Kidney (tissue), 11 donors: ENCODE measurements around the gene UPK3BL2. TPM values are rescaled to one million over a fixed set of nuclear protein-coding genes. Genes with fewer than 3 reads are reported as not detected.
A peak's percentile ranks its signal among the peaks of the same experiment; 100 is the strongest.
"Not testable (repeated sequence)": the region's sequence is repeated elsewhere in the genome, so short reads cannot be mapped to it uniquely, and the experiment has no call there.

ENCODE experiments used
- DNase-seq, 5 donors: peaks; one replicate each; pipeline ENCODE4 v3.0.0-alpha.2; 2013 to 2020
- FAIRE-seq: peaks from 2 replicates; lab custom pipeline; 2012; peaks lifted over from hg19 to GRCh38; lab: Jason Lieb, UNC
- H3K27ac ChIP-seq, 2 donors: one replicate each; pipeline ENCODE4 v1.7.0; 2013; ENCODE audit warnings: low read depth in 2 of 2, low read length in 2 of 2, inconsistent platforms in 1 of 2
- H3K27me3 ChIP-seq: one replicate; pipeline ENCODE4 v1.7.1; 2013; ENCODE audit warnings: low read length, inconsistent platforms; ENCODE audit not compliant: control insufficient read depth, insufficient read depth
- H3K36me3 ChIP-seq, 3 donors: one replicate each; pipeline versions ENCODE4 v1.7.0 to v1.7.1; 2013; ENCODE audit warnings: low read length in 3 of 3, control low read depth in 1 of 3, inconsistent platforms in 1 of 3; ENCODE audit not compliant: insufficient read depth in 3 of 3, control insufficient read depth in 2 of 3
- H3K4me1 ChIP-seq, 3 donors: one replicate each; pipeline versions ENCODE4 v1.7.0 to v1.7.1; 2013; ENCODE audit warnings: low read length in 3 of 3, inconsistent platforms in 1 of 3, low read depth in 1 of 3; ENCODE audit not compliant: control insufficient read depth in 2 of 3, insufficient read depth in 2 of 3
- H3K4me3 ChIP-seq, 3 donors: one replicate each; pipeline versions ENCODE4 v1.7.0 to v1.8.1; 2013; ENCODE audit warnings: low read length in 3 of 3, control low read depth in 1 of 3, inconsistent platforms in 1 of 3
- H3K9ac ChIP-seq, 3 donors: one replicate each; pipeline versions ENCODE4 v1.7.0 to v1.7.1; 2013; ENCODE audit warnings: low read length in 3 of 3, control low read depth in 1 of 3, inconsistent platforms in 1 of 3
- H3K9me3 ChIP-seq, 3 donors: one replicate each; pipeline versions ENCODE4 v1.7.0 to v1.7.1; 2013; ENCODE audit warnings: low read length in 3 of 3, control low read depth in 1 of 3, inconsistent platforms in 1 of 3; ENCODE audit not compliant: control insufficient read depth in 2 of 3, insufficient read depth in 1 of 3
- intact Hi-C: fragments of 100-400 bp; cut with DNase I; formaldehyde crosslinking; loops from one replicate; pipeline ENCODE4 v1.11.1; 2022
- polyA plus RNA-seq: library from polyadenylated mRNA; stranded (reverse); fragments of 350-450 nt; fragmentation: Illumina TruSeq; extraction: RNeasy Lipid Tissue Mini Kit (QIAGEN cat#74804); gene quantifications from one replicate; pipeline ENCODE4 v1.2.3, GENCODE V29; 2014; ENCODE audit warnings: low read depth, low replicate concordance; ENCODE audit not compliant: insufficient read depth
- total RNA-seq: library from RNA; stranded (reverse); fragmentation: NEBNext Ultra II Directional; extraction: Animal tissue kit (Norgen Biotek cat#: 25700); gene quantifications from one replicate; pipeline ENCODE4 v1.2.1, GENCODE V29; 2021
- donor health status: control.
- donor health status: control.
- donor health status: DM: yes; HTN: yes; CAD: no.
- donor health status: Normal renal cell carcinoma (clear cell type).

UPK3BL2 gene
- total and polyA plus RNA-seq, 2 donors from 2014 or later: 6.8 to 21.6 TPM

DNA sequence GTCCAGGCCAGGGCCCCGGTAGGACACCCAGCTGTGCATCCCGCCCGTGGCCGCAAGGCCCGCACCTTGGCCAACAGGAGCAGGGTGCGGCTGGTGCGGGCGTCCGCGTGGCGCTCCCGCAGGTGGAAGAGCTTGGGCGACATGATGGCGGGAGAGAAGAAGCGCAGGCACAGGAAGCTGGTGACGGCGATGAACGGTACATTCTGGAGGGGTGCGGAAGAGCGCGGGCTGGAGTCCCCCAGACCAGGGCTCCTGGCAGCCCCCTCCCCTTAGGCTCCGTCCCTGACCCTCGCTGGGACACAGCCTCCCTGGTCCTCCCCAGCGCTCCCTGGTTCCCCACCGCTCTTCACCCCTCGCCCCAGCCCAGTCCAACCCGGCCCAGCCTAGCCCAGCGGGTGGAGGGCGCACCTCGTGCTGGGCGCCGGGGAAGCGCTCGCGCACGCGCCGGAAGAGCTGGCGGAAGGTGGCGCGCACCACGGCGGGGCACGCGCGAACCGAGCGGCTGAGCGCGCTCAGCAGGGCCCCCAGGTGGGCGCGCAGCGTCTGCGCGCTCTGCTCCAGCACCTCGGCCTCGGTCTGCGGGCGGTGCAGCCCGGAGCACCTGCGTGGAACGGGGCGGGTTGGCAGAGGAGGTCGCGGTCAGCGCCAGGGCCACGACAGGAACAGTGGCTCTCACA is 48.9 kb downstream of the UPK3BL2 start:
- H3K27me3 ChIP-seq, H3K9me3 ChIP-seq, H3K4me3 ChIP-seq, H3K36me3 ChIP-seq, H3K9ac ChIP-seq, H3K4me1 ChIP-seq, intact Hi-C loops, DNase-seq, FAIRE-seq, H3K27ac ChIP-seq: not testable (repeated sequence)

DNA sequence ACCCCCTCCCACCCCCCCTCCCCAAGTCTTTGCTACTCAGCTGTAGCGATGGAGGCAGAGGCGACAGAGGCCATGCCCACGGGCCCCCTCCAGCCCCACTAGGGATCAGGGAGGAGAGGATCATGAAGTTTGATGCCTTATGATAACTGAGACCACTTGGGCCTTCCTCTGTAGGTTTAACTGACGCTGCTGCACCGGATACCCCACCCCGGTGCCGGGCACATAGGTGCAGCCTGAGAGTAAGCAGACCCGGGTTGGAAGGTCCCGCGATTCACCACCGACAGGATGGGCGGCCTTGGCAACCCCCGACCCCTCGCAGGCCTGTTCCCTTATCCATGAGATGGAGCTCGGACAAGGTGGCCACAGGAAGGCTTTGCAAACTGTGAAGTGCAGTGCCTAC is 49.5 kb downstream of the UPK3BL2 start:
- FAIRE-seq, H3K27ac ChIP-seq, H3K4me1 ChIP-seq, intact Hi-C loops, H3K9me3 ChIP-seq, H3K27me3 ChIP-seq, H3K9ac ChIP-seq, H3K4me3 ChIP-seq, H3K36me3 ChIP-seq: not testable (repeated sequence)
- peak in 1 of 5 donors; percentile 44 for DNase-seq

DNA sequence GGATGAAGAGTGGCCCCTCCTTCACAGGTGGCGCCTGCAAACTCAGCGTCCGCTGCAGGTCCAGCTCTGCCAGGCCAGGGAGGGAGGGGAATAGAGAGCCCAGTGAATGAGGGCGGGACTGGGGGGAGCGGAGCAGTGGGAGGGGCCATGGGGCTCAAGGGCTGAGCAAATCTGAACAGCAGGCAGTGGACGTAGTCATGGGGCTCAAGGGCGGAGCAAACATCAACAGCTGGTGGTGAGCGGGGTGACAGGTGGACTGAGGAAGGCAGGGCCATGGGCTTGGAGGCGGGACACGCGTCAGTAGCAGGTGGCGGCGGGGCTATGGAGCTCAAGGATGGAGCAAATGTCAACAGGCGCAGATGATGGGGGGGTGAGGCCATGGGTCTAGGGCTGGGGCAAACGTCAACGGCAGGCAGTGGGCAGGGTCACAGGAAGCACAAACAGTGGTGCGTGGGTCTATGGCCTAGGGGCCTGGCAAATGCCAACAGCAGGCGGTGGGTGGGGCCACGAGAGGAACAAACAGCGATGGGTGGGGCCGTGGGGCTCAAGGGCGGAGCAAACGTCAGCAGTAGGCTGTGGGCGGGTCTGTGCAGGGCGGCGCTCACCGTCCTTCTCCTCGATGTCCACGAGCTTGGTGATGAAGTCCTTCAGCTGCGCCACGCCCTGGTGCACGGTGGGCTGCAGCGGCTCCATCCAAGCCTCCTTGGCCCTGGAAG is 50.1 kb downstream of the UPK3BL2 start:
- H3K9ac ChIP-seq, H3K36me3 ChIP-seq, H3K4me1 ChIP-seq, H3K27ac ChIP-seq, H3K9me3 ChIP-seq, H3K27me3 ChIP-seq, FAIRE-seq, H3K4me3 ChIP-seq, intact Hi-C loops: not testable (repeated sequence)
- peak in 1 of 5 donors; percentile 54 for DNase-seq

DNA sequence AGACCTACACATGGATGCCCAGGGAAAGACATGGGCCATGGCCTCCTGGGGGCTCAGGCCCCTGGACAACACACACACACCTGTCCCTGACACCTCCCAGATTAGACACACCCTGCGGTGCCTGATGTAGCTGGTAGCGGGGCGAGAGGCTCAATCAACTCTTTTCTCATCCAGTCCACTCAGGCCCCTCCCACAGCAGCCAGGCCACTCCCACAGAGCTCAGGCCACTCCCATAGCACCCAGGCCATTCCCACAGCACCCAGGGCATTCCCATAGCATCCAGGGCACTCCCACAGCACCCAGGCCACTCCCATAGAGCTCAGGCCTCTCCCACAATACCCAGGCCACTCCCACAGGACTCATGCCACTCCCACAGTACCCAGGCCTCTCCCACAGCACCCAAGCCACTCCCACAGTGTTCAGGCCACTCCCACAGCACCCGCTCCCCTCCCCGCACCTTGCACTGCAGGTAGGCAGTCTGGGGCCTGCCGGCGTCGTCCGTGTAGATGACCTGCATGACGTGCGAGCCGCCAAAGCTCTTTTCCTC is 52.9 kb downstream of the UPK3BL2 start:
- H3K27me3 ChIP-seq, H3K4me3 ChIP-seq, intact Hi-C loops, H3K36me3 ChIP-seq, H3K9ac ChIP-seq, FAIRE-seq, H3K4me1 ChIP-seq, H3K27ac ChIP-seq, H3K9me3 ChIP-seq: not testable (repeated sequence)
- peak in 1 of 5 donors; percentile 83 for DNase-seq

Other genes starting within 250 kb of the UPK3BL2 start
- not detected for gene SPDYE6, start 187.3 kb downstream of the UPK3BL2 start, total RNA-seq
- gene SPDYE6, start 187.3 kb downstream of the UPK3BL2 start, polyA plus RNA-seq: not detected
- gene PRKRIP1, start 147.3 kb downstream of the UPK3BL2 start, total RNA-seq: 25.9 TPM
- 20.8 TPM for gene PRKRIP1, start 147.3 kb downstream of the UPK3BL2 start, polyA plus RNA-seq
- gene ORAI2, start 110.1 kb downstream of the UPK3BL2 start, total RNA-seq: 45.6 TPM
- 13.8 TPM for gene ORAI2, start 110.1 kb downstream of the UPK3BL2 start, polyA plus RNA-seq
- 14.0 TPM for gene ALKBH4, start 78.8 kb downstream of the UPK3BL2 start, total RNA-seq
- 15.4 TPM for gene ALKBH4, start 78.8 kb downstream of the UPK3BL2 start, polyA plus RNA-seq
- gene LRWD1, start 78.7 kb downstream of the UPK3BL2 start, total RNA-seq: 14.1 TPM
- gene LRWD1, start 78.7 kb downstream of the UPK3BL2 start, polyA plus RNA-seq: 14.0 TPM
- 42.0 TPM for gene POLR2J, start 64.8 kb downstream of the UPK3BL2 start, total RNA-seq
- gene POLR2J, start 64.8 kb downstream of the UPK3BL2 start, polyA plus RNA-seq: 117 TPM
- gene RASA4B, start 25.9 kb downstream of the UPK3BL2 start, total RNA-seq: 22.5 TPM
- gene RASA4B, start 25.9 kb downstream of the UPK3BL2 start, polyA plus RNA-seq: 24.0 TPM
- 0.50 TPM for gene SPDYE2, start 7.5 kb upstream of the UPK3BL2 start, total RNA-seq
- gene SPDYE2, start 7.5 kb upstream of the UPK3BL2 start, polyA plus RNA-seq: not detected
- 48.0 TPM for gene POLR2J3, start 28.9 kb upstream of the UPK3BL2 start, total RNA-seq
- gene POLR2J3, start 28.9 kb upstream of the UPK3BL2 start, polyA plus RNA-seq: 70.8 TPM
- 63.3 TPM for gene RASA4, start 73.1 kb upstream of the UPK3BL2 start, total RNA-seq
- gene RASA4, start 73.1 kb upstream of the UPK3BL2 start, polyA plus RNA-seq: 47.0 TPM
- gene UPK3BL1, start 99.1 kb upstream of the UPK3BL2 start, total RNA-seq: 23.9 TPM
- gene UPK3BL1, start 99.1 kb upstream of the UPK3BL2 start, polyA plus RNA-seq: 44.5 TPM
- not detected for gene SPDYE2B, start 106.6 kb upstream of the UPK3BL2 start, total RNA-seq
- gene SPDYE2B, start 106.6 kb upstream of the UPK3BL2 start, polyA plus RNA-seq: not detected
- 10.5 TPM for gene POLR2J2, start 128.0 kb upstream of the UPK3BL2 start, total RNA-seq
- gene POLR2J2, start 128.0 kb upstream of the UPK3BL2 start, polyA plus RNA-seq: 0.62 TPM
- gene FAM185A, start 205.3 kb upstream of the UPK3BL2 start, total RNA-seq: 10.4 TPM
- gene FAM185A, start 205.3 kb upstream of the UPK3BL2 start, polyA plus RNA-seq: 6.5 TPM